Activated T-helper 9 cell treated with anti-CD3 and anti-CD28 coated beads, Interleukin-2, amount 50 U/mL, for 16 hours (primary cell): Measurements from ENCODE around the gene GRXCR2.
A peak's percentile ranks its signal among the peaks of the same experiment; 100 is the strongest.

Experiments used
- DNase-seq: peaks from one replicate; pipeline ENCODE4 v3.0.0-alpha.2; 2020; ENCODE audit warnings: low read depth

GRXCR2 gene

DNA sequence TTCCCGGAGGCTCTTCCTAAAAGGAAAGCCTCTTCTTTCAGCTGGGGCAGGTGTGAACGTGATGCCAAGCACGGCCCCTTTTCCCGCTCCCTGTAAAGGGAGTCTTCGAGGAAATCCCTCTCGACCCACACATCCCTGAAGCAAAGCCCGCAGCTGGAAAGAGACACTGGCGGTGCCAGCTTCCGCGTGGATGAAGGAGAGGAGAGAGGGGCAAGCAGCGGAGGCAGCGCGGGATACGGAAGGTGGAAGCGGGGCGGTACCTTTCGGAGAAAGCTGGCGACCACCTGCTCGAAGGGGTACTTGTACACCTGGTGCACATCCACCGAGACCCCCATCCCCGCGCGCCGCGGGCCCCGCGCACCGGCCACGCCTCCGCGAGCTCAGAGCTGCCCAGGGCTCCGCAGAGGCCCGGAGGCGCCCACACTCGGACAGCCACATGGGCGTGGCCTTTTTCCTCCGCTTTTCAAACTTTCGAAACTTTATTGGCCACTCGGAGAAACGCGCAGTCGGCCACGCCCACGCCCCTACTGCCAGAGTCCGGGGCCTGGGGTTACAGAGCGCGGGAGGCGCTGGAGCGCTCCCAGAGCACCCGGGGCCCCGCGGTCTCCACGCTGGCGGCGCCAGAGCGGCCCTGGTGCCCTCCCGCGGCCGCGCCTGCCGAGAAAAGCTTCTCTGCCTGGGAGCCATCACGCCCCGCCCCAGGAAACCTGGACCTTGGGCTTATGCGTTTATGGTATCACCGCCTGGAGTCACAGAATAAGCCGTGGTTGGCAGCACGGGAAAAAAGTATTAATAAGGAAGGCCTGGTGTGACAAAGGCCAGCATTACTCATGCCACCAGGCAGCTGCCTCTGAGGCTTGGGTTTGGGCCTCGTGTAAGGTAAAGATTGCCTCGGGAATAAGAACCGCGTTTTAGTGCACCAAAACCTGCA, 37.6 kb downstream of the GRXCR2 start, which contains the start of gene PRELID2:
Gene PRELID2, minus strand, starts transcription at position 426 of the 931 bp plus-strand sequence. Its CDS starts 91 bp downstream, at position 335.
- peak; percentile 38 for DNase-seq

DNA sequence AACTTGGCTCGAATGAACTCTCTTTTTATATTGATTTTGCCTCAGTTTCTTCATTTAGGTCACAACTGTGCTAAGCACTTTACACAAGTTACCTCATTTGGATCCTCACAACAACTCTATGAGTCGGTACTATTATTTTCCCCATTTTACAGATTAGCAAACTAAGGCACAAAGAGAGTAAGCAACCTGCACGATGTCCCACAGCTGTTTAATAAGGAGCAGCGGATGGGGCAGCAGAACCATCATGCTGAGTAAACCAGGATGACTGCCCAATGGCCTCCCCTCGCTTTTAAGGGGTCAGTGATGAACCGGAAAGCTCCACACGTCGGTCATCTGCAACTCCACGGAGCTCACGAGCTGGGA, 38.3 kb downstream of the GRXCR2 start:
- DNase-seq = no peak

DNA sequence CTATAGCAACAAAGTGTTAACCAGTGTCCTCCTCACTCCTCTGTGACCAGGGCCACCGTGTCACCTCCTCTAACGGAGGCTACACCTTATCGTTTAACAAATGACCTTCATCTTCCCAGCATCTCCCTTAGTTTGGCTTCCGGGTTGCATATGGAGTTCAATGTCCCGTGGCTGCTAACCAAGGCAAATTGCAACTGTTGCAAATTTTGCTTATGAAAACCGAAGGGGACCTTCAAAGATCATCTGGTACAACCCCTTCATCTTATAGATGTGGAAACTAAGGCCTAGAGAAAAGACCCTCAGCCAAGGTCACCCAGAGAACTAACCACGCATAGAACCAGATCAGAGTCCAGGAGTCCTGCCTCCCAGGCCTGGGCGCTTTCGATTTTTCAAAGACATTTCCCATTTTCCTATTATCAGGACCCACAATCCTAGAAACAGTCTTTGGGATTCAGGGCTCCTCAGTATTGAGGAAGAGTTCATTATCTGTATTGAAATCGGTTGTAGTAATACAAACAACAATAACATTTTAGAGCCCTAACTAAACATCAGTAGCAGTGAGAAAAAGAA, 39.1 kb downstream of the GRXCR2 start:
- no peak for DNase-seq

DNA sequence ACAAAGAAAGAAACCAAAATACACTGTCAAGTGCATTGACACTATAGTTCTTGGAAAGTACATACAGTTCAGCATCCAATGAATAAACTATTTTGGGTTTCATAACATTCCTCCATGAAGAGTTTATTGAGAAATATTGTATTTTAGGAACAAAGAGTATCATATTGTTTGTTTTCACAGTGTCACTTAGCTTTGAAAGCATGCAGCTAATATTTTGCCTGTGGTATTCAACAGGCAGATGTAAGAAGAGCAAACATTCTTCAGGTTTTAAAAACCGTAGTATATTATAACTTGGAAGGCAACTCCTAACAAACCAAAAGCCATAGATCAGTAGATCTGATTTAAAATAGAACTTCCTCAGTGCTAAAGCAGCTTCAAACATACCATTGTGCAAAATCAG, 42.2 kb downstream of the GRXCR2 start:
- no peak for DNase-seq

DNA sequence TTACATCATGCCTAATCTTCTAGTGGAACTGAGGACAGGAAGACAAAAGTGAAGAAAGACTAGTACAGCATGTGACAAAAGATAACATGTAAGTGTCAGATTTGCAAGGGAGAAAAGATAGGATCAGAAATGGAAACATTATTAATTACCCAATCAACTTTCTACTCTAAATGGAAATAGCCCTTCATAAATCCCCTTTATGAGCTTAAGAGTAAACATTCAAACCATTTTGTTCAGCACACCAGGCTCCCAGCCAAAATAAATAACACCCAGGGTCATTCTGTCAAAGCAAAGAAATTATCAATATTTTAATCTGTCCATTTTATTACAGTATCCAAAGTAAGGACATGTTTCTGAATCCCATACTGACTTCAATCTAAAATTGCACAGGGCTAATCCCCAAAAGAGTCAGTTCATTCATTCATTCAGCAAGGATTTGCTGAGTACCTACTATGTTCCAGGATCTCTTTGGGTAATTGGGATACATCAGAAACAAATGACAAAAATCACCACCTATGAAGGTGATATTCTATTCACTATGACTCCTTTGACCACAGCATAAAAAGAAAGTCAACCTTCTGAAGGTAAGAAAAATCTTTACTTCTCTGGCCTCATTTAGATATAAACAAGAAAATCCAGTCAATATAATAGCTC, 43.0 kb downstream of the GRXCR2 start:
- no peak for DNase-seq

DNA sequence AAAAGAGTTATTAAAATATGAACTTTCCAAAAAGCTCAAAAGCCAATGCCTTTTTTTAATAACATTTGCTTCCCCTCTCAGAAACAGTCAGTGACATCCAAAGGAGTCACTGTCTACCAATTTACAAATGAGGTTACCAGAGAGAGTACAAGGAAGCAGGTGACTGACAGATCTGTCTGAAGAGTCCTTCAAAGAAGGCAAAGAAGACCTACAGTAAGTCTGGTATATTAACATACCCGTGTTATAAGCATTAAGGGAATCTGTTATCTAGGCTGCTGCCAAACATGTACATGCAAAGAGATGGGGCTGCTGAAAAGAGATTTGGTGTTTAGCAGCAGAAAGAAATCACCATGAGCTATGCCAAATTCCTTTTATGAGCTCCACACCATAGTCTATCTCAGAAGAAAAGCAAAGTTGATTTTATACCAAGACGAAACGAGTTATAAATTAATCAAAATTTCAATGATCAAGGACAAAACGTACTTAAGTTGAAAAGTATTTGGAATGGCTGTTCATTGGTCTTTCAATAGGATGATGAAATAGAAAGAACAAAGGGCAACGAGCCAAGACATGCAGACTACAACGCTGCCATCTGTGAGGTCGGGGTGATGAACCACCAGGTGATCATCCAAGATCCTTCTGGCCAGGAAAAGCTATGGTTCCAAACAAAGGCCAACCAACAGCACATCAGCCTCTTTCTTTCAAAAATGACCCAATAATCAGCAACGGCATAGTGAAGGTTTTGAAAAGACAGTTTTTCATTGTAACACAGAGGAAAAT, 45.7 kb downstream of the GRXCR2 start:
- no peak for DNase-seq

DNA sequence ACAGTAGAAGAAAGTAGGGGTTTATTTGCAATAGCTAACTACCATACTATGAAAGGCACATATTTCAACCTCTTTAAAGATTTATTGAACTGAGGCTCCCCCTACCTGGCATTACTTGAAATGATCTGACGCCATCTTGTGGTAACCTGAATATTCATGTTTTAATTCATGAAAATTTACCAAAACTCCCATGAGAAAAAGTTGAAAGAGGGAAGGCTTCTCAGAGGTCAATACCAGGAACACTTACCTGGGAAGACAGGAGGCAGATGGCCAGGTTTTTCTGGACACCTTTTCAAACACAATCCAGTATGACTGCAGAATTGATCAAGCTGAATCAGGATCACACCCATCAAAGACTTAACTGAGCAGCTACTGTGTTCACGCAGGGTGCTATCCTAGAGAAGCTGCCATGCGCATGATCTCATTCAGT, 47.0 kb downstream of the GRXCR2 start:
- no peak for DNase-seq

DNA sequence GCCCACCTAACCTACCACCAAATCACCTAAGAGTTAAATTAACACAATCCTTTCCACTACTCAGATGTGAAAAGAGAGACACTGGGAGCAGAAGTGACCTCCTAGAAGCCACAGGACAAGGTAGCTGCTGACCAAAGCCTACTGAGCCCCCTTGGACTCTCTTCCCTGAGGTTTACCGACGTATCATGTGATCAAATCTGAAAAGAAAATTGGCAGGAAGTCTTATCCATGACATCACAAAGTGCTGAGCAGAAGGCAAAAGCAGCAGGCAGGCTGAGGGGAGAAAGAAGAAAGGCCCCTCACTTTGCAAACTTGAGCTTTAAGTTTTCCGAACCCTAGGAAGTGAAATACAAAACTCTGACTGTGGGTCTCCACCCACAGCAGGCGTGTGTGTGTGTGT, 48.8 kb downstream of the GRXCR2 start:
- no peak for DNase-seq

DNA sequence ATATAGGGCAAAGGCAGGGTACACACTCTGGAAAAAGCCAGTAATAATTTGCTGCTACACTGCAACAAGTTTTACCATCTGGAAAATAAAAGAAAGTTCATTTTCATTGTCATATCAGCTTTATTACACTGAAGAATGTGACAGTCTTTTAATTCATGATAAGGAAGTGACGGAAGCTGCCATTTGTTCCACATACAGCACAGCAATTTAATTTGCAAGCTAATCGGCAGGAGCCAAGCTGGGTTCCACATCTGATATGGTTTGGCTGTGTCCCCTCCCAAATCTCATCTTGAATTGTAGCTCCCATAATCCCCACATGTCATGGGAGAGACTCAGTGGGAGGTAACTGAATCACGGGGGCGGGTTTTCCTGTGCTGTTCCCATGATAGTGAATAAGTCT, 54.2 kb downstream of the GRXCR2 start:
- DNase-seq = no peak

DNA sequence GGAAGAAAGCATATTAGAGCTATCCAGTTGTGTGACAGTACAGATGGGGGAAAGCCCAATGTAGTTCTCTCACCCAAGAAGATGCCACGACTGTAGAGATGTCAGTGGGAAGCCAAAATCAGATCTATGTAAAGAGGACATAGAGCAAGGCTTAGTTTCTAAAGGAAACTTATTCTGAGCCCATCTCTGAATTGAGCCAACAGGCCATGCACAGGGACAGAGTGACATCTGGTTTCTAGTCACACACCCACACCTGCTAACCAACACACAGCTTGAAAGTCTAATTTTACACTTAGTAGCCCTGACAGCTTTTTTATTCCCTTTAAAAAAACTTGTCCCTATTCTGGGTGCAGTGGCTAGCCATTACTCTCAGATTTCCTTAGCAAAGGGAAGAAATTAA, 59.9 kb downstream of the GRXCR2 start:
- DNase-seq = no peak

DNA sequence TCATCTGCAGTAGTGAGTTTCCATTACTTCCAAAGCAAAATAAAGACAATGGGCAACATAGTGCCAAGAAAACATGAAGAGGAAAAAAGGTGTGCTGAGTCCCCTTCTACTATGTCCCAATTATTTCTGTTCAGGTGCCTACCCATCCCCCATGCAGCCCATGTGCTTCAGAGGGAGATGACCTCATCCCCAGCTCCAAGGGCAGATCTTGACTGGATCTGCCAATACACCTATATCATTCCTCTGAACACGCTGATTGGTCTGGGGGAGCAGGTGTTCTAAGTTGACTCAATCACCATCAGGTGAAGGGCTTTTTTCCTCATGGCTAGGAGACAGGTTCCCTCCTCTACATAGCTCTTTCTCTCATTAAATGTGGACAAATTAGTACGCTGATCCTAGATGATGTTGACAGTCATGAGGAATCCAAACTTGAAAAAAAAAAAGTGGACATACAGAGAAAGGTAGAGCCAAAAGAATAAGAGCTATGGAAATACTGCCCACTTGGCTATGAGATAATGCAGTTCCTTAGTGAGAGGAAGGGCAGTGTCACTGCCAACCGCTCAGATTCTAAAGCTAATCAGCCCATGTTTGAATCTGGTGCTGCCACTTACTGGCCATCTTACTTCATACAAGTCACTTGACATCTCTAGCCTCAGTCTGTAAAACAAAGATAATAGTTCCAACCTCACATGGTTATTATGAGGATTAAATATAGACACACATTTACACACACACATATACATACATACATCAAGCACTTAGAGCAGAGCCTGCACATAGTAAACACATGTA, 60.8 kb downstream of the GRXCR2 start:
- DNase-seq = no peak
